Suppressor macrophage treated with lipopolysaccharide for 1 hour (primary cell): ENCODE data around the gene RBBP8.
A peak's percentile ranks its signal among the peaks of the same experiment; 100 is the strongest.
"Not testable (repeated sequence)": the region's sequence is repeated elsewhere in the genome, so short reads cannot be mapped to it uniquely, and the experiment has no call there.

ENCODE experiments used
- DNase-seq, 3 donors: peaks; one replicate each; pipeline ENCODE4 v3.0.0-alpha.2; 2020 to 2022

Gene RBBP8

GRCh38 chr18:22933206-22933965, at the start of gene RBBP8:
Gene RBBP8, plus strand, starts transcription at chr18:22933328. Its CDS starts 3,524 bp downstream, at chr18:22936852.
- peak; percentile 87 to 94 (median 93) for DNase-seq

- no peak for DNase-seq
Observed at GRCh38 chr18:22883827-22884226, 49.3 kb upstream of the RBBP8 start.

- not testable (repeated sequence) for DNase-seq
Observed at GRCh38 chr18:22885694-22886093, 47.4 kb upstream of the RBBP8 start.

GRCh38 chr18:22899421-22899820, 33.7 kb upstream of the RBBP8 start:
- no peak for DNase-seq

- no peak for DNase-seq
Observed at GRCh38 chr18:22900558-22901238, 32.4 kb upstream of the RBBP8 start.

GRCh38 chr18:22902093-22902492, 31.0 kb upstream of the RBBP8 start:
- no peak for DNase-seq

GRCh38 chr18:22903248-22903647, 29.9 kb upstream of the RBBP8 start:
- not testable (repeated sequence) for DNase-seq

- DNase-seq = no peak
Observed at GRCh38 chr18:22912149-22912548, 21.0 kb upstream of the RBBP8 start.

- DNase-seq = no peak
Observed at GRCh38 chr18:22912835-22913234, 20.3 kb upstream of the RBBP8 start.

GRCh38 chr18:22913861-22914260, 19.3 kb upstream of the RBBP8 start:
- DNase-seq = no peak

GRCh38 chr18:22914633-22915032, 18.5 kb upstream of the RBBP8 start:
- no peak for DNase-seq

GRCh38 chr18:22915337-22915736, 17.8 kb upstream of the RBBP8 start:
- no peak for DNase-seq

GRCh38 chr18:22921772-22922171, 11.4 kb upstream of the RBBP8 start:
- DNase-seq = no peak

GRCh38 chr18:22924589-22924988, 8.5 kb upstream of the RBBP8 start:
- DNase-seq = no peak

GRCh38 chr18:22926454-22926853, 6.7 kb upstream of the RBBP8 start:
- DNase-seq = no peak

- DNase-seq = no peak
Observed at GRCh38 chr18:22928339-22928738, 4.8 kb upstream of the RBBP8 start.

- peak; percentile 74 to 87 (median 82) for DNase-seq
Observed at GRCh38 chr18:22930089-22930713, 2.9 kb upstream of the RBBP8 start.

GRCh38 chr18:22932885-22933205, 283 bp upstream of the RBBP8 start:
- no peak for DNase-seq

GRCh38 chr18:22933966-22934423, 867 bp downstream of the RBBP8 start:
- DNase-seq = peak in 2 of 3 donors; percentile 2 to 14

GRCh38 chr18:22934789-22935188, 1.7 kb downstream of the RBBP8 start:
- no peak for DNase-seq

GRCh38 chr18:22935431-22935830, 2.3 kb downstream of the RBBP8 start:
- no peak for DNase-seq

- DNase-seq = no peak
Observed at GRCh38 chr18:22936515-22936914, 3.4 kb downstream of the RBBP8 start.

- DNase-seq = no peak
Observed at GRCh38 chr18:22939649-22940048, 6.5 kb downstream of the RBBP8 start.

- DNase-seq = no peak
Observed at GRCh38 chr18:22943847-22944246, 10.7 kb downstream of the RBBP8 start.
